ENCODE data around the gene DCP1B. TPM values are rescaled to one million over a fixed set of nuclear protein-coding genes. Genes with fewer than 3 reads are reported as not detected.

Gene DCP1B
- total RNA-seq, 2 experiments from 2014 or later: 14.2 to 15.2 TPM

DNA sequence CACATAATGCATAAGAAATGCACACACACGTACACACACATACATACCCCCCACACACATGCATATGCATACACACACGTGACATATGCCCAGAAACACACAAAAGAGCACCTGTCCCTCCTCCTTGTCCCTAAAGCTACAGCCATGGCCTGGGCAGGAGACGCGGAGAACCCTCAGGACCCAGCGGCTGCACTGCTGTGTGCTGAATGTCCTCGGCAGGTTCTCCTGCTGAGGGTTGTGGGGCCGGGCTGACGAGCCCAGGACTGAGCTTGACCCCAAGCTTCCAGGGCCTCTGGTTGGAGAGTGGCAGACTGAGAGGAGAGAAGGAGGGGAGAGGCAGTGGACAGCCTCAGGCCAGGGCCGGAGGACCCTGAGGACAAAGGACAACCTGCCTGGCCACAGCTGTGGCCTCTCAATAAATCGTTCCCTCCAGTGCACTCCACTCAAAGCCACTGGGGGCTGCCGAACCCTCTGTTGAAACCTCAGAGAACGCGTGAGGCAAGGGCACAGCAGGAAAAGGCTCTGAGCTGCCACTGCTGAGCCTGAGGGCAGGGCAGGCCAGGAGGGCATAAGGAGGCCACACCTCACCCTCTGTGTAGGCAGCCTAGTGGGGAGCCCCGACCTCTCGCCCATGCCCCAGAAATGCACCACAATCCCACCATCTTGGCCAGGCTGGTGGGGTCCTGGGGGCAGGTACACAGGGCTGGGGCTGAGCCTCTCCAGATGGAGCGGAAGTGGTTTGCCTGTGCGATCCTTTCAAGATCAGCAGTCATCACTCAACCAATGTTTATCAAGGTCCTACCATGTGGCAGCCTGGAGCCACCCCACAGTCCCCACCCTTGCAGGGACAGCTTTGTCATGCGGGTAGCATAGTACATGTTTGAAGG, 88.9 kb downstream of the DCP1B start:
- H3K9me3 Mint-ChIP-seq (ENCODE audit: low read depth): no peaks in the 10 kb centered on the region

DNA sequence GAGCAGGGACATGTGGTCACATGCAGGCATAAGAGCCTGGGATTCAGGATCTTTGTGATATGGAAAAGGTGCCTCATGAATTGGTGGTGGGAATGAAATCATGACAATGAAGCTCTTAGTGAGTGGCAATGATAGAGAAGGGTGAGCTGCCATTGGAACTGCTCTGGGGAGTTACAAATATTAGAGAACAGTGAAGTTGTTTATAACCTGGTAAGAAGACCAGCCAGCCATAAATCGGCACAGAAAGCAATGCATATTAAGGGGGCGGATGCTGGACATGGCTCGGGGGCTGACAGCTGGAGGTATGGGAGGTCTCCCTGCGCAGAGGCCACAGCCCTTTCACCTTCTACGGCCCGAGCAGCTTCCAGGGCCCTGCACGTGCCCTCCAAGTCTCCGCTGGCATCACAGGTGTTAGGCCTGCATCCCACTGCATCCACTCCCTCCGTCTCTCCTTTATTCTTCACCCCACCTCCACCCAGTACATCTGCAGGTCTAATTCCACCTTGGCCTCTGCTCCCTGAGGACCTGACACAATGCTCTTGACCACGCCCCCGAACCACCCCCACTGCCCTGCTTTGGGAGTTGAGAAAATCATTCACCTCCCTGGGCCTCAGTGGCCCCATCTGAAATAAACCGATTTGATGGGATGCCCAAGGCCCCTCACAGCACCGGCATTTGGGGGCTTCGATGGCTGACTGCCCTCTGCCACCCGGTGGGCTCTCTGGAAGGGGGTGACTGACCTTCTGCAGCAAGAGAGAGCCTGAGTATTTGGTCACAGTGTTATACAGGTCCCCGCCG, 89.9 kb downstream of the DCP1B start:
- Mint-ChIP-seq H3K36me3 (no peaks in the 10 kb centered on the region), H3K4me1 (peaks cover 17% of the 10 kb centered on the region), H3K9me3 (ENCODE audit: low read depth) (no peaks in the 10 kb centered on the region), H3K27ac (no peak overlapping the region), H3K27me3 (peaks cover 2% of the 10 kb centered on the region), H3K4me3 (no peak overlapping the region)
- CTCF ChIA-PET: interaction anchor here (0.7 to 1.8 kb wide), 4 partner anchors 10 to 123 kb away, joined by 4 to 7 read pairs (median 4); no protein-coding TSS in a partner anchor
- peak; percentile 30 for DNase-seq
- ATAC-seq: no peak

More for the DNA sequence above, 88.9 kb downstream of the DCP1B start:
- Mint-ChIP-seq H3K27ac (peak overlapping the region; percentile 77), H3K4me1 (peaks cover 17% of the 10 kb centered on the region), H3K36me3 (no peaks in the 10 kb centered on the region), H3K4me3 (no peak overlapping the region), H3K27me3 (peaks cover 6% of the 10 kb centered on the region)
- CTCF ChIA-PET: interaction anchor here (1.0 to 1.8 kb wide), 5 partner anchors 24 to 124 kb away, joined by 3 to 7 read pairs (median 4); no protein-coding TSS in a partner anchor
- ATAC-seq (peak; percentile 91), DNase-seq (peak; percentile 79)

DNA sequence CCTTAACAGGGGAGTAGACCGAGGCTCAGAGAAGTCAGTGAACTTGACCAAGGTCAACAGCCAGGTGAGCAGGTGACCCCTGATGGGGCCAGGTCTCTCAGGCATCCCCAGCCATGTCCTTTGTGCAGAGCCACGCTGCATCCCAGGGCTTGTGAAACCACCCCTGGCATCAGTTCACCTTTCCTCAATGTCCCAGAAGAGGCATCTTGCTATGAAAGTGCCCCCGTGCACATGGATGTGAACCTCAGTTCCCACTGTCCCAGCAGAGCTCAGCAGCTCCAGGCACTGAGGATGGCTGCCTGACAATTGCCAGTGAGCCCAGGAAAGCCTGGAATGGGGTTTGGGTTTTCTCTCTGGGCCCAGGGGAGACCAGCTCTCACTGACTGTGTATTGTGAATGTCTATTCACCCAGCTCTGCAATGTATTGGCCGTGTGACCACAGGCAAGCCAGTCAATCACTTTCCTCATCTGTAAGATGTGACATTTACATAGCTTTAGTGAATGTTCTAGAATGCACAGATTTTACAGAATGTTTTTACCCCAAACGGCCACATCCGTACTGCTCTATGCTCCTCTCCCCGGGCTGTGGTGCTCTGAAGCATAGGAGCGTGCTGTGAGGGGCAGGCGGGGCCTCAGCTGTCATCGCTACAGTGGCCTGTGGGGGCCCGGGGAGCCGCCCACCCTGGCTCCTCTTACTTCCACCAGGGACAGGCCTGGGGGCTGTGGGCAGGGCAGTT, 90.7 kb downstream of the DCP1B start:
- no peak for ATAC-seq
- peak; percentile 38 for DNase-seq
- H3K27me3 Mint-ChIP-seq: no peaks in the 10 kb centered on the region
- H3K36me3 Mint-ChIP-seq: peaks cover 2% of the 10 kb centered on the region
- no peak overlapping the region for H3K27ac Mint-ChIP-seq
- H3K4me1 Mint-ChIP-seq: peaks cover 17% of the 10 kb centered on the region
- H3K9me3 Mint-ChIP-seq (ENCODE audit: low read depth): no peaks in the 10 kb centered on the region
- CTCF ChIA-PET: interaction anchor here (0.7 to 1.6 kb wide), 2 partner anchors 9 to 26 kb away, joined by 4 read pairs; no protein-coding TSS in a partner anchor
- no peak overlapping the region for H3K4me3 Mint-ChIP-seq

DNA sequence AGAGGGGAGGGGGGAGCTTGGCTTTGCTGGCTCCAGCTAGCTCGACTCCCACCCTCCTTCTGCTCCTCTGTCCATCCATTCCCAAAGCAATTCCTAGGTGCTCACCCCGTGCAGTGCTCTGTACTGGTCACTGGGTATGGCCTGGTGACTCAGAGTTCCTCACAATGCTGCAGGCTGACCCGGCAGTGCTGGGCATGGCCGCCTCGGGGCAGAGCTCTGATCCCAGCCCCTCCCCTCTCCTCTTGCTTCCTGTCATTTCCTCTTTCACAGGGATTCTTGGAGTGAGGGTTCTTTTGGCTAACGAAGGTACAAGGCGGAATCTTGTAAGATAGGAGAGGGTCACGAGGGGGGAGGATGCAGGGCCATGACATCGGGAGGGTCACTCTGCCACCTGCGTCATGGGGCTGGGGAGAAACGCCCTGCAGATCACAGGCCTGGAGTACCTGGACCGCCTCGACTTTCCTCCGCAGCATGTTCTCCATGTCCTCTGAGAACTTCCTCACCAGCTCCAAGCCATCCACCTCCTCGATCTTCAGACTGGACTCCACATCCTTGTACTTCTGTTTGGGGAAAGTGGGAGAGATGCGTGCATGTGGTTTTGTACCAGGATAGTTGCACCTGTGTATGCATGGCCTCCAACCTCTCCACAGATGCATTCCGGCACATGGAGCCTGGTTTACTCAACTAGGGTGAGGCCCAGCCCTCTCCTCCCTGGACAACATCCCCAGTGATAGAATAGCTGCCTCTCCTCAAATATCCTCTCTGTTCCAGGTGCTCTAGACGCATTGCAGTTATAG, 91.5 kb downstream of the DCP1B start:
- CTCF ChIA-PET: interaction anchor here (1.6 kb wide), 1 partner anchor 8 kb away, joined by 4 read pairs; no protein-coding TSS in a partner anchor
- H3K4me3 Mint-ChIP-seq: no peak overlapping the region

DNA sequence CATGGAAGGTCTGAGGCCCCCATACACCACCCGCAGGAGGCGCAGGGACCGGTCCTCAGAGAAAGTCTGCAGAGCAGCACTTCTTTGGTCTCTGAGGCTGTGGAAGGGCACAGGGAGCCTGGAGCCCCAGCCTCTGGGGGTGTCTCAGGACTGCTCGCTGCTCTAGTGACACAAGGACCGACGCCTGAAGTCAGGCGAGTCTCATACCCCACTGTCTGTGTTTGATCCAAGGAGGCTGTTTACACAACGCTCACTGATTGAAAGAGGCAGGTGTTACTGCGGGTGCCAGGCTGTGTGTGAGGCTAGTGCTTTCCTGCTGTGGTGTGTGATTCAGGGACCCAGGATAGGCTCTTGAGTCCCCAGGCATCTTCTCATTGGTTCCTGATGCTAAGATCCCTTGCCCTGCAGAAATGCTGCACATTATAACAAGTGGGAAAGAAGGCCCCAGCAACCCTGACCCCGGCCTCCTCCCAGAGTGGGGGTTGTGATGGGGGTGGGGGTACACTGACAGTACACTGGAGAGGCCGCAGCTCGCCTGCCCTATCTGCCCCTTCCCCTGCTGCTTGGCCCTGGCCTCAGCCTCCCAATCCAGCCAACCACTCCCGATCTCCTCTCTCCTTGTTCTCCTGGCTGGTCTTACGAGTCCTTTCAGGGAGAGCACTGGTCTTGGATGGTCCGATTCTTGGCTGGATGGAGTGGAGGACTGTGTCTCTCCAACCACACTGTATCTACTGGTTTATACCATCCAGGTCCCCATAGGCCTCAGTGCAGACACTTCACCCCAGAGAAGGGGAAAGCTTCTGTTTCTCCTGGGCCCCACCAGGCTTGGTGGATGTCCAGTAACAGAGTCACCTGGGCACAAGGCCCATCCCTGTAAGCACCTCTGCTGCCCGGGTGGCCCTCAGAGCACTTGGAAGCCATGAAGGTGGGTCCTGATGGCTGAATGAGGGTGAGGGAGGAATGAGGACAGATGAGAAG, 92.4 kb downstream of the DCP1B start:
- Mint-ChIP-seq H3K36me3 (peaks cover 2% of the 10 kb centered on the region), H3K4me3 (no peak overlapping the region), H3K27ac (no peak overlapping the region), H3K27me3 (peaks cover 10% of the 10 kb centered on the region), H3K9me3 (ENCODE audit: low read depth) (peaks cover 3% of the 10 kb centered on the region), H3K4me1 (peaks cover 20% of the 10 kb centered on the region)
- ATAC-seq (no peak), DNase-seq (no peak)
- CTCF ChIA-PET: no interaction called here

More for the DNA sequence above, 91.5 kb downstream of the DCP1B start:
- peak; percentile 35 for DNase-seq
- no peak for ATAC-seq
- peaks cover 2% of the 10 kb centered on the region for H3K36me3 Mint-ChIP-seq
- H3K27ac Mint-ChIP-seq: no peak overlapping the region
- peaks cover 1% of the 10 kb centered on the region for H3K27me3 Mint-ChIP-seq
- H3K9me3 Mint-ChIP-seq (ENCODE audit: low read depth): peaks cover 1% of the 10 kb centered on the region
- peaks cover 18% of the 10 kb centered on the region for H3K4me1 Mint-ChIP-seq

DNA sequence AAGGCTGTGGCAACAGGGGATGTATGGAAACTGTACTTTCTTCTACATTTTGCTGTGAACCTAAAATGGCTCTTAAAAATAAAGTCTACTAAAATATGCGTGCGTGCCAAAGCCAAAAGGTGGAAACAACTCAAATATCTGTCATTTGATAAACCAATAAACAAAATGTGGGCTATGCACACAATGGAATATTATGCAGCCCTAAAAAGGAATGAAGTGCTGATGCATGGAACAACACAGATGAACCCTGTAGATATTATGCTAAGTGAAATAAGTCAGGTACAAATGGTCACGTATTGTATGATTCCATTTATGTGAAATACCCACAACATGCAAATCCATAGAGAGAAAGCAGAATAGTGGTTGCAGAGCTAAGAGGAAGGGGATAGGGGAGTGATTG, 93.8 kb downstream of the DCP1B start:
- Mint-ChIP-seq H3K27me3 (peaks cover 17% of the 10 kb centered on the region), H3K4me3 (no peak overlapping the region), H3K9me3 (ENCODE audit: low read depth) (peaks cover 5% of the 10 kb centered on the region), H3K36me3 (peaks cover 2% of the 10 kb centered on the region), H3K4me1 (peaks cover 8% of the 10 kb centered on the region), H3K27ac (no peak overlapping the region)
- CTCF ChIA-PET: no interaction called here
- no peak for DNase-seq
- ATAC-seq: no peak

DNA sequence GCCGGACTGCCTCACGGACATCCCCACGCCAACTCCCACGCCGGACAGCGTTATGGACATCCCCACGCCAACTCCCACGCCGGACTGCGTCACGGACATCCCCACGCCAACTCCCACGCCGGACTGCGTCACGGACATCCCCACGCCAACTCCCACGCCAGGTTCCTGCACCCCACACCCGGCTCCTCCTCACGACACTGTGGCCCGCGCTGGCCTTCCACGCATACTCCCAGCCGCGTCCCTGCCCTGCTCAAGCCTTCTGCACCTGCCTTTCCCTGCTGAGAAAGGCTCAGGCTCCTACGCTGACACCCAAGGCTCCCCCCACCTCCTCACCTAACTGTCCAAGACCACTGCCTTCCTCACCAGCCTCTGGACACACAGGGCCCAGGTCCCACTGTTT, 95.5 kb downstream of the DCP1B start:
- ATAC-seq: no peak
- peaks cover 10% of the 10 kb centered on the region for H3K9me3 Mint-ChIP-seq (ENCODE audit: low read depth)
- H3K27ac Mint-ChIP-seq: no peak overlapping the region
- CTCF ChIA-PET: no interaction called here
- peaks cover 3% of the 10 kb centered on the region for H3K4me1 Mint-ChIP-seq
- H3K36me3 Mint-ChIP-seq: peaks cover 2% of the 10 kb centered on the region
- no peak for DNase-seq
- H3K27me3 Mint-ChIP-seq: peaks cover 20% of the 10 kb centered on the region
- no peak overlapping the region for H3K4me3 Mint-ChIP-seq

DNA sequence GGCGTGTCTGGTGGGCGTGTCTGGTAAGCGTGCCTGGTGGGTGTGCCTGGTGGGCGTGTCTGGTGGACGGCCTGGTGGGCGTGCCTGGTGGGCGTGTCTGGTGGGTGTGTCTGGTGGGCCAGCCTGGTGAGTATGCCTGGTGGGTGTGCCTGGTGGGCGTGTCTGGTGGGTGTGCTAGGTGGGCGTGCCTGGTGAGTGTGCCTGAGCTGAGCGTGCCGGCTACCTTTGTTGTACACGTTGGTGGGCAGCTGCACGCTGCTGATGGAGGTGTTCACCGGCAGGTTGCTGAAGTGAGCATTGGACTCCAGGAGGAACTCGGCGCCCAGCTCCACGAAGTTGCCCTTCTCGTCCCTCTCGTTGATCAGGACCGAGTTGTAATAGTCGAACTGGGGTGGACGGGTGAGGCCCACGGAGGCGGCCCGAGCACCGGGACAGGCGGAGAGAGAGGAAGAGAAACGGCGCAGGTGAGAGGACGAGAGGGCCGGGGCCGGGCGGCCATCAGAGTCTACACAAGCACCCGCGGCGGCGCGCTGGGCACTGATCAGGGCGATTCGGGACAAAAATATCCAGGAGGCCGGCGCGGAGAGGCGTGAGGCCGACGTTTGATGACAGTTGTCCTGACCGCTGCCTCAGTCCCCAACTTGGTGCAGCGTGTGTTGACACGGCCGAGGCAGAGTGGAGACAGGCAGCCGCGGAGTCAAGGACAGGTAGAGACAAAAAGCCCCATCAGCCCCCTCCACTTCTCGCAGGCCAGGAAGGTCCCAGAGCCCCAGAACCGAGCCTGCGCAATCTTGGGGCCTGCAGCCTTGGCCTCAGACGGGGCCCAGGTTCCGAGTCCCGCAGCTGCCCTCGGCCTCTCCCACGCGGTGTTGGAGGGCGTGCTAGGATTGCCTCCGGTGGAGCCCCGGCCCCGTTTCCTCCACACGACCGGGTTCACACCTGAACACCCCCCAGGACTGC, 96.3 kb downstream of the DCP1B start:
- peak; percentile 30 for ATAC-seq
- Mint-ChIP-seq H3K9me3 (ENCODE audit: low read depth) (peaks cover 10% of the 10 kb centered on the region), H3K27me3 (peaks cover 23% of the 10 kb centered on the region), H3K36me3 (peaks cover 2% of the 10 kb centered on the region), H3K4me3 (no peak overlapping the region), H3K4me1 (peaks cover 3% of the 10 kb centered on the region), H3K27ac (no peak overlapping the region)
- DNase-seq: peak; percentile 44
- CTCF ChIA-PET: interaction anchor here (1.1 kb wide), 1 partner anchor 32 kb away, joined by 3 read pairs; no protein-coding TSS in a partner anchor

DNA sequence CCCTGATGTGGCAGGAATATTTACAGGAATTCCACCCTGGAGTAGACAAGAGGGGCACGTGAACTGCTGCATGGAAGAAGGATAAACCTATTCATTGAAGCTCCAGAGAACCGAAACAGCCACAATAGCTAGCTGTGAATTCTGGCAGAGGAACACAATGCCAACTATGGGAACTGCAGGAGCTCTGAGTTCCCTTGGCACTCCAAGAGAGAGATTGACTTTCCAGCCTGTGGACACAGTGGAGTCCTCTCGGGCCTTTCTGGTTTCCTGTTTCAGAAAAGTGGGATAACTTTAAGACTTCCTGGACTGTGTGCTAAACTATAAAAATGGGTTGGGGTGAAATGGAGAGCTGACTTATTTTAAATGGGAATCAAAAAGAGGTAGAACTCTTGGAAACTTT, 97.7 kb downstream of the DCP1B start:
- CTCF ChIA-PET: interaction anchor here (1.7 kb wide), 1 partner anchor 34 kb away, joined by 3 read pairs; no protein-coding TSS in a partner anchor
- DNase-seq: peak; percentile 34
- peaks cover 12% of the 10 kb centered on the region for H3K9me3 Mint-ChIP-seq (ENCODE audit: low read depth)

DNA sequence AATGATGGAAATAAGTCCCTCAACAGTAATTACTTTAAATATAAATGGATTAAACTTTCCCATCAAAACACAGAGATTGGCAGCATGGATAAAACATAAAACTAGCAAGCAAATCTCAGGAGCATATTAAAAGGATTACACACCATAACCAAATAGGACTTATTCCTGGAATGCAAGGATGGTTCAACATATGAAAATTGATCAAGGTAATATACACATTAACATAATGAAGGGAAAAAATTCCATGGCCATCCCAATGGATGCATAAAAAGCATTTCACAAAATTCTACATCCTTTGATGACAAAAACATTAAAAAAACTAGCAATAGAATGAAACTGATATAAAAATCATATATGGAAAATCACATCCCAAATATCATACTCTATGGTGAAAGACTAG, 99.4 kb downstream of the DCP1B start:
- Mint-ChIP-seq H3K27ac (no peak overlapping the region), H3K36me3 (peaks cover 4% of the 10 kb centered on the region), H3K4me1 (peaks cover 3% of the 10 kb centered on the region), H3K27me3 (peaks cover 44% of the 10 kb centered on the region), H3K4me3 (no peak overlapping the region), H3K9me3 (ENCODE audit: low read depth) (peaks cover 12% of the 10 kb centered on the region)
- ATAC-seq (no peak), DNase-seq (no peak)
- CTCF ChIA-PET: interaction anchor here (1.0 kb wide), 1 partner anchor 9 kb away, joined by 4 read pairs; no protein-coding TSS in a partner anchor

More for the DNA sequence above, 97.7 kb downstream of the DCP1B start:
- ATAC-seq: no peak
- no peak overlapping the region for H3K4me3 Mint-ChIP-seq
- H3K36me3 Mint-ChIP-seq: peaks cover 4% of the 10 kb centered on the region
- peaks cover 33% of the 10 kb centered on the region for H3K27me3 Mint-ChIP-seq
- H3K27ac Mint-ChIP-seq: no peak overlapping the region
- H3K4me1 Mint-ChIP-seq: peaks cover 3% of the 10 kb centered on the region

Data from activated CD8-positive, alpha-beta memory T cell treated with anti-CD3 and anti-CD28 coated beads, Interleukin-2, amount 10 ng/mL, durations not matched to agents 7 days and 5 days (primary cell).